Measurements from ENCODE around the gene TEX2. TPM values are rescaled to one million over a fixed set of nuclear protein-coding genes. Genes with fewer than 3 reads are reported as not detected.

The TEX2 gene
- total RNA-seq, 4 donors from 2014 or later: 12.3 to 137 (median 30.3) TPM

DNA sequence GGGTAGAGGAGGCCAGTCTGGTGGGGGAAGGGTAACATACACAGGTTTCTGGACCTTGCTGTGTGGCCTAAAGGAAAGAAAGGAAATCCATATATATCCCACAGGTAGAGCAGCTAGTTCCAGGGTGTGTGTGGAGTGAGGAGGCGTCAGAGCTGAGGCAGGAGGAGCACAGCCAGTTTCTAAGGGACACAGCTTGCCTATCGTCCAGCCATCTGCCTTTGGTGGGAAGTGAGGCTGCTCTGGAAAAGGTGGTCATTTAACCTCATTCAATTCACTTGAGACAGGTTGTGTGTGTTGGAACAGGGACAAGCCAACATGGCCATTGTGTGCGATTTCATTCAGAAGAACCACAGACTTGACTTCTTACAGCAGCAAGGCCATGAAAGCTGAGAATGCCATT, 96.2 kb downstream of the TEX2 start:
- Histone ChIP-seq H3K9me3 (no peaks in the 10 kb centered on the region), H3K4me3 (no peak overlapping the region), H3K27ac (no peak overlapping the region), H3K4me1 (no peaks in the 10 kb centered on the region), H3K36me3 (peaks cover 0 to 4% (median 0%) of the 10 kb centered on the region in 4 donors), H3K27me3 (no peaks in the 10 kb centered on the region)
- 89 to 100% methylated on average over 1 to 3 of the region's 3 CpGs for WGBS, 2 donors (ENCODE audit: low coverage in 1 of 2)
- TF ChIP-seq, protein P1, sequence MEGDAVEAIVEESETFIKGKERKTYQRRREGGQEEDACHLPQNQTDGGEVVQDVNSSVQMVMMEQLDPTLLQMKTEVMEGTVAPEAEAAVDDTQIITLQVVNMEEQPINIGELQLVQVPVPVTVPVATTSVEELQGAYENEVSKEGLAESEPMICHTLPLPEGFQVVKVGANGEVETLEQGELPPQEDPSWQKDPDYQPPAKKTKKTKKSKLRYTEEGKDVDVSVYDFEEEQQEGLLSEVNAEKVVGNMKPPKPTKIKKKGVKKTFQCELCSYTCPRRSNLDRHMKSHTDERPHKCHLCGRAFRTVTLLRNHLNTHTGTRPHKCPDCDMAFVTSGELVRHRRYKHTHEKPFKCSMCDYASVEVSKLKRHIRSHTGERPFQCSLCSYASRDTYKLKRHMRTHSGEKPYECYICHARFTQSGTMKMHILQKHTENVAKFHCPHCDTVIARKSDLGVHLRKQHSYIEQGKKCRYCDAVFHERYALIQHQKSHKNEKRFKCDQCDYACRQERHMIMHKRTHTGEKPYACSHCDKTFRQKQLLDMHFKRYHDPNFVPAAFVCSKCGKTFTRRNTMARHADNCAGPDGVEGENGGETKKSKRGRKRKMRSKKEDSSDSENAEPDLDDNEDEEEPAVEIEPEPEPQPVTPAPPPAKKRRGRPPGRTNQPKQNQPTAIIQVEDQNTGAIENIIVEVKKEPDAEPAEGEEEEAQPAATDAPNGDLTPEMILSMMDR (IDR thresholded peaks at IDR 0.05): no peak
- TF ChIP-seq EP300 (IDR thresholded peaks at IDR 0.05; ENCODE audit: low read depth): no peak
- intact Hi-C loops (cut with DNase I; ENCODE audit: low total_unique reads): no loop called here
- in situ Hi-C loops (cut with MboI; ENCODE audit: low pct_ligation_motif_present in 1 of 4, low pct_unique_long_range_greater_than_20kb in 1 of 4, low sequenced_read_pairs in 3 of 4): loop anchor here in 2 of 4 donors (25.0 kb wide), 2 partner anchors 95 to 120 kb away; partner anchors contain the start of gene TEX2 (in 1 of the 2)
- DNase-seq: no peak

DNA sequence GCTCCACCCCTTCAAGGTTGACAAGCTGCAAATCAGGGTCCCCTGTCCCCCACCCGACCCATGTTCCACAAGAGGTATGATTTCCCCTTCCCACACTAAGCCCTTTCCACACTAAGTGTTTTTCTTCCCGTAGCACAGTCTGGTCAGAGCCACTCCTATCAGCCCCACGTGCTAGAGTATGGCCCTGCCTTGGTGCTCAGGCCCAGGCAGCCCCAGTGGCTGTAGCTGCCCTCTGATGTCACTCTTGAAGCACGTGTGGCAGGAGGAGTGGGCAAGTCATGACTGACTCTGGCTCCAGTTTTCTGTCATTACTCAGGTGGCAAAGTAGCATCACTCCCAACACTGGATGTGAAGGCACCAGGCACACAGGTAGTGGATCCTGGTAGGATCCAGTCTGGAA, 97.7 kb downstream of the TEX2 start:
- intact Hi-C loops (cut with DNase I; ENCODE audit: low total_unique reads) (no loop called here), in situ Hi-C loops (cut with MboI; ENCODE audit: low pct_ligation_motif_present in 1 of 4, low pct_unique_long_range_greater_than_20kb in 1 of 4, low sequenced_read_pairs in 3 of 4) (loop anchor here in 2 of 4 donors (25.0 kb wide), 2 partner anchors 97 to 122 kb away; partner anchors contain the start of gene TEX2 (in 1 of the 2))
- WGBS, 2 donors (ENCODE audit: low coverage in 1 of 2): 95 to 100% methylated on average over 1 to 4 of the region's 4 CpGs
- Histone ChIP-seq H3K27me3 (no peaks in the 10 kb centered on the region), H3K4me1 (no peaks in the 10 kb centered on the region), H3K27ac (no peak overlapping the region), H3K36me3 (peaks cover 0 to 4% (median 2%) of the 10 kb centered on the region in 4 donors), H3K9me3 (no peaks in the 10 kb centered on the region), H3K4me3 (no peak overlapping the region)
- no peak for DNase-seq
- TF ChIP-seq EP300 (IDR thresholded peaks at IDR 0.05; ENCODE audit: low read depth) (no peak), POLR2A (IDR thresholded peaks at IDR 0.05) (no peak), POLR2AphosphoS5 (IDR thresholded peaks at IDR 0.05) (no peak)
- TF ChIP-seq, protein P1 (IDR thresholded peaks at IDR 0.05): no peak

- Histone ChIP-seq H3K9me3 (no peaks in the 10 kb centered on the region), H3K27ac (no peak overlapping the region), H3K36me3 (peaks cover 0 to 6% (median 0%) of the 10 kb centered on the region in 4 donors), H3K4me1 (no peaks in the 10 kb centered on the region), H3K27me3 (no peaks in the 10 kb centered on the region), H3K4me3 (no peak overlapping the region)
- TF ChIP-seq POLR2A (IDR thresholded peaks at IDR 0.05) (no peak), POLR2AphosphoS5 (IDR thresholded peaks at IDR 0.05) (no peak), EP300 (IDR thresholded peaks at IDR 0.05; ENCODE audit: low read depth) (no peak)
- TF ChIP-seq, protein P1 (IDR thresholded peaks at IDR 0.05): no peak
- DNase-seq: no peak
- in situ Hi-C loops (cut with MboI; ENCODE audit: low pct_ligation_motif_present in 1 of 4, low pct_unique_long_range_greater_than_20kb in 1 of 4, low sequenced_read_pairs in 3 of 4) (loop anchor here in 2 of 4 donors (25.0 kb wide), 2 partner anchors 98 to 123 kb away; partner anchors contain the start of gene TEX2 (in 1 of the 2)), intact Hi-C loops (cut with DNase I; ENCODE audit: low total_unique reads) (no loop called here)
- 90 to 95% methylated on average over 2 to 6 of the region's 6 CpGs for WGBS, 2 donors (ENCODE audit: low coverage in 1 of 2)
Measured at GRCh38 chr17:64164596-64165285, 98.3 kb downstream of the TEX2 start.

DNA sequence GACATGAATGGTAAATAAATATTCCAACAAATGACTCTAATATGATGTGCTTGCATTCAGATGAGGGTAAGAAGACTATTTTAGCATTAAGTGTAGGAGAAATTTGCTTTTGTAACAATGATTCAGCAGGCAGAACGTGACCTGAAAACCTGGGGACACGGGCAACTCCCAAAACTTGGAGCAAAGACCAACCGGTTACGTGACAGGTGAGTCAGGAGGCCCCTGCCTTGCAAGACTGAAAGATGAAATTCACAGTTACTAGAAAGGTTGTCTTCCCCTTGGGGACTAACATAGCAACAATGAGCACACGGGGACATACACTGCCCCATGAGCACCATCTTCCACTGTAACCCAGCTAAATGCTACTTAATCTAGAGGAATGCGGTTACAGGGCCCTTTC, 99.6 kb downstream of the TEX2 start:
- TF ChIP-seq POLR2A (IDR thresholded peaks at IDR 0.05): no peak
- TF ChIP-seq EP300 (IDR thresholded peaks at IDR 0.05; ENCODE audit: low read depth): no peak
- TF ChIP-seq, protein P1 (IDR thresholded peaks at IDR 0.05): no peak
- TF ChIP-seq POLR2AphosphoS5 (IDR thresholded peaks at IDR 0.05): no peak
- Histone ChIP-seq H3K4me3 (no peak overlapping the region), H3K4me1 (no peaks in the 10 kb centered on the region), H3K27ac (no peak overlapping the region), H3K36me3 (peaks cover 0 to 6% (median 0%) of the 10 kb centered on the region in 4 donors), H3K9me3 (no peaks in the 10 kb centered on the region), H3K27me3 (no peaks in the 10 kb centered on the region)
- no peak for DNase-seq
- in situ Hi-C loops (cut with MboI; ENCODE audit: low pct_ligation_motif_present in 1 of 4, low pct_unique_long_range_greater_than_20kb in 1 of 4, low sequenced_read_pairs in 3 of 4) (loop anchor here in 2 of 4 donors (25.0 kb wide), 2 partner anchors 99 to 124 kb away; partner anchors contain the start of gene TEX2 (in 1 of the 2)), intact Hi-C loops (cut with DNase I; ENCODE audit: low total_unique reads) (no loop called here)
- 94 to 95% methylated on average over 4 to 6 of the region's 6 CpGs for WGBS, 2 donors (ENCODE audit: low coverage in 1 of 2)

All from transverse colon (tissue), 4 donors.